Uterus (tissue), 4 donors: ENCODE measurements around the gene STARD10. TPM values are rescaled to one million over a fixed set of nuclear protein-coding genes. Genes with fewer than 3 reads are reported as not detected.
A peak's percentile ranks its signal among the peaks of the same experiment; 100 is the strongest.

Experiments used
- DNase-seq, 2 donors: peaks; one replicate each; pipeline ENCODE4 v3.0.0-alpha.2; 2019 to 2020
- H3K27ac ChIP-seq, 2 donors: fragments of 200-600 bp; sonication (generic); 1 replicate in 1 of 2; 2 replicates in 1 of 2; pipeline ENCODE4 v1.5.1; 2016 to 2018
- H3K27me3 ChIP-seq, 2 donors: fragments of 200-600 bp; sonication (generic); one replicate each; pipeline ENCODE4 v1.5.1; 2018 to 2019; ENCODE audit warnings: control low read depth in 1 of 2
- H3K36me3 ChIP-seq, 2 donors: fragments of 200-600 bp; sonication (generic); one replicate each; pipeline ENCODE4 v1.5.1; 2019; ENCODE audit warnings: control low read depth in 1 of 2
- H3K4me1 ChIP-seq, 2 donors: fragments of 200-600 bp; sonication (generic); one replicate each; pipeline ENCODE4 v1.5.1; 2018 to 2019; ENCODE audit warnings: control low read depth in 1 of 2
- H3K4me3 ChIP-seq, 2 donors: fragments of 200-600 bp; sonication (generic); 1 replicate in 1 of 2; 2 replicates in 1 of 2; pipeline ENCODE4 v1.5.1; 2018 to 2019; ENCODE audit warnings: mild to moderate bottlenecking in 1 of 2
- H3K9me3 ChIP-seq, 2 donors: fragments of 200-600 bp; sonication (generic); one replicate each; pipeline ENCODE4 v1.5.1; 2019; ENCODE audit warnings: control low read depth in 1 of 2
- CTCF ChIP-seq, 4 experiments: fragments of 200-600 bp in 2 of 4; fragments of 450-650 bp in 2 of 4; sonication (generic) in 2 of 4; IDR thresholded peaks; one replicate each; pipeline ENCODE4 v1.5.1; 2016 to 2019; ENCODE audit warnings: antibody characterized with exemption in 4 of 4, mild to moderate bottlenecking in 2 of 4, moderate library complexity in 1 of 4
- POLR2A ChIP-seq, 2 donors: fragments of 450-650 bp; IDR thresholded peaks; one replicate each; pipeline ENCODE4 v1.6.1; 2016; ENCODE audit warnings: antibody characterized with exemption in 2 of 2, mild to moderate bottlenecking in 1 of 2, moderate library complexity in 1 of 2
- intact Hi-C: fragments of 100-400 bp; cut with DNase I; formaldehyde crosslinking; loops from one replicate; pipeline ENCODE4 v1.15.1; 2023; ENCODE audit warnings: low total_unique reads
- total RNA-seq, 4 donors: library from RNA; depleted of rRNA in 3 of 4; stranded (reverse); fragments of >200 nt in 3 of 4; gene quantifications; one replicate each; pipeline versions ENCODE4 v1.1.0 to v1.2.4, GENCODE V29; 2014 to 2023
- donor health status: DM: yes; HTN: yes; CAD: no.

Gene STARD10
- total RNA-seq, 4 donors from 2014 or later = 19.1 to 85.3 (median 53.0) TPM

DNA sequence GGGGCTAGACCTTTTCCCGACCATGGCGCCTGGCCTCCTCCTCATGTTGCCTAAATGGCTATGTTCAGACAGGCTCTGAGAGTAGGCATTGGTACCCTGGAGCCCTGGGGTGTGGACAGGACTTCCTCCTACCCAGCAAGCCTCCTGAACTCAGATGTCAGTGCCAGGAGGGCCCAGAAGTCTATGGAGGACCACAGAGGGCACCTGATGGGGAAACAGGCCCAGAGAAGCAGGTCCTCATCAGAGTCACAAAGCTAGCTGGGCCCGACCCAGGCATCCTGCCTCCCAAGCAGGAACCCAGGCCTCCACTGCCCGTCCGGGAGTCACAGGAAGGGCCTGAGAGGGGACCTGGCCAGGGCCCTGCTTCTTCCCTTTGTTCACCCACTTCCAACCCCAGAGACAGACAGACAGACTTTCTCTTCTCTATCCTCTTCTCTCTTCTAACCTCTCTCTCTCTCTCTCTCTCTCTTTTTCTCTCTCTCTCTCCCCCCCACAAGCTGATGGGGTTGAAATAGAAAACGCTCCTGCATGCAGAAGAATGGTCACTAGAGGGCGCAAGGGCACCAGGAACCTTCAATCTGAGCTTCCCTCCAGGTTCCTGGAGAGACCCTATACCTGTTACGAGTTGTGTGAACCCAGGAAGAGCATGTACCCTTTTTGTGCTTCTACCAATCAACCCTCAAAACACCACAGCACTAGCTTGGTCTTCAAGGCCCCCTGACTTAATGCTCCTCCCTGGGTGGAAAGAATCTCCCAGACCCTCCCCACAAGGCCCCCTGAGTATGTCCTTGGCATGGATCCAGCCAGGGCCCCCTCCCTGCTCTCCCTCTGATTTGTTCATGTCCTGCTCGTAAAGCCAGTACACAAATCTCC lies 68.8 kb downstream of the STARD10 start:
- peak overlapping the region; percentile 28 to 50 for H3K27ac ChIP-seq
- peak; percentile 81 to 92 (median 90) for TF ChIP-seq CTCF (IDR thresholded peaks at IDR 0.05)
- TF ChIP-seq POLR2A (IDR thresholded peaks at IDR 0.05) = no peak
- intact Hi-C loops = loop anchor here (5.0 to 10.0 kb wide), 2 partner anchors 62 to 450 kb away; no protein-coding TSS in a partner anchor
- DNase-seq = peak; percentile 77 to 87
- no peaks in the 10 kb centered on the region for H3K9me3 ChIP-seq
- no peak overlapping the region for H3K4me3 ChIP-seq
- H3K36me3 ChIP-seq = no peaks in the 10 kb centered on the region
- no peaks in the 10 kb centered on the region for H3K27me3 ChIP-seq
- H3K4me1 ChIP-seq = peaks cover 0 to 3% of the 10 kb centered on the region in 2 donors

DNA sequence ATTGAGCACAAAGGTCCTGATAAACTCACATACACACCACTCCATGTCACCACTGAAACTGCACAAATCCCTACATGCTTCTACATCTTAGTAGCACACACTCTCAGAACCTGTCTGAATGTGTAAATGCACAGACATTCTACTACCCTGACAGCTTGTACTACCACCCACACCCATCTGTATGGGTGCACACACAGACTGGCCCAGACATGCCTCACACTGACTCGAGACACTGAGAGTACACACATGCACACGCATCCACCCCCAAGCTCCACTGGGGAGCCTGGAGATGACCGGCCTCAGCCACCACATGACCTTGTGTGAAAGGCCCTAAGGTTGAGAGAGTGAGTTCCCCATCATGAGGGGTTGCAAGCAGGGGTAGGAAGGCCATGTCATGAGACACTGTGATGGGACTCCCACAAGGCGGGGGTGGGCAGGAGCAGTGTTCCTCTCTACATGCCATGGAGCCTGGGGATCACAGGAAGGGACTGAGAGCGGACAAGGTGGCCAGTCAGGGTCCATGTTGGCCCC lies 69.8 kb downstream of the STARD10 start:
- peaks cover 0 to 3% of the 10 kb centered on the region in 2 donors for H3K4me1 ChIP-seq

GRCh38 chr11:72723508-72723907 lies 70.3 kb downstream of the STARD10 start:
- TF ChIP-seq CTCF (IDR thresholded peaks at IDR 0.05) = no peak
- no peak for TF ChIP-seq POLR2A (IDR thresholded peaks at IDR 0.05)
- no peak for DNase-seq
- Histone ChIP-seq H3K9me3 (no peaks in the 10 kb centered on the region), H3K36me3 (no peaks in the 10 kb centered on the region), H3K4me3 (no peak overlapping the region), H3K27me3 (no peaks in the 10 kb centered on the region), H3K4me1 (peaks cover 0 to 3% of the 10 kb centered on the region in 2 donors), H3K27ac (no peak overlapping the region)
- intact Hi-C loops = loop anchor here (5.0 to 10.0 kb wide), 2 partner anchors 64 to 451 kb away; no protein-coding TSS in a partner anchor

More for the DNA sequence above, 69.8 kb downstream of the STARD10 start:
- no peak overlapping the region for H3K4me3 ChIP-seq
- intact Hi-C loops = loop anchor here (5.0 to 10.0 kb wide), 2 partner anchors 63 to 451 kb away; no protein-coding TSS in a partner anchor
- no peaks in the 10 kb centered on the region for H3K27me3 ChIP-seq
- no peak overlapping the region for H3K27ac ChIP-seq
- DNase-seq = no peak
- no peaks in the 10 kb centered on the region for H3K9me3 ChIP-seq
- H3K36me3 ChIP-seq = no peaks in the 10 kb centered on the region
- TF ChIP-seq POLR2A (IDR thresholded peaks at IDR 0.05) (no peak), CTCF (IDR thresholded peaks at IDR 0.05) (no peak)

DNA sequence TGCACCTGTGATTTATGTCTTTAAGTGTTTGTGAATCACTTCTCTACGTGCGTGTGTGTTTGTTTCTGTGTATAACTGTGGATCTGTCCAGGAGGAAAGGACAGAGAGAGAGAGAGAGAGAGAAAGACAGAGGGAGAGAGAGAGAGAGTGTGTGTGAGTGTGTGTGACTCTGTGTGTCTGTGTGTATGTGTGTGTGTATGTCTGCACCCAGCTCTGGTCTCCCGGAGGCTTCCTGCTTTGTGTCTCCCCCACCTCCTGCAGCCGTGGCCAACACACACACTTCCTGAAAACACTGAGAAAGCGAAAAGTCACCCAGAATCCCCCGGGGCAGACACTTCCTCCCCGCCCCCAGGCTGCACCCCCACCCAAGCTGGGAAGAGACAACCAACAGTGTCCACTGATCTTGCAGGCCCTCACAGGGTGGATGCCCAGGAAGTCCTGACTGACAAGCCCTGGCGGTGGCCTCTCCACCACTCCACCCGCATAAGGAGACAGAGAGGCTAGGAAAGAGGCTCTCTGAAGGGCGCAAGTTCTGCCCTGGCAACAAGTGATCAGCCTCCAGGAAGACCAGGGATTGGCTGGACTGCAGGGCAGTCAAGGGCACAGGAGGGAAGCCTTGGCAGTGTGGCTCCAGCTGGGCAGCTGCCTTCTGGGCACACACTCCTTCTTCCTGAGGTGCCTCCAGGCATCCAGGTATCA lies 71.6 kb downstream of the STARD10 start:
- Histone ChIP-seq H3K4me1 (peaks cover 0 to 3% of the 10 kb centered on the region in 2 donors), H3K27ac (peak overlapping the region; percentile 86 to 88), H3K9me3 (no peaks in the 10 kb centered on the region), H3K27me3 (no peaks in the 10 kb centered on the region), H3K4me3 (peak overlapping the region; percentile 49 to 67), H3K36me3 (no peaks in the 10 kb centered on the region)
- intact Hi-C loops = loop anchor here (5.0 to 10.0 kb wide), 2 partner anchors 65 to 453 kb away; no protein-coding TSS in a partner anchor
- DNase-seq = peak; percentile 86 to 90
- TF ChIP-seq POLR2A (IDR thresholded peaks at IDR 0.05) = peak; percentile 50 to 59
- TF ChIP-seq CTCF (IDR thresholded peaks at IDR 0.05) = peak in 1 of 4 experiments; percentile 3
